ENCODE results near the gene ARL13A. TPM values are rescaled to one million over a fixed set of nuclear protein-coding genes. Genes with fewer than 3 reads are reported as not detected.

The ARL13A gene
- total and polyA plus RNA-seq, 12 donors, result not detected

DNA sequence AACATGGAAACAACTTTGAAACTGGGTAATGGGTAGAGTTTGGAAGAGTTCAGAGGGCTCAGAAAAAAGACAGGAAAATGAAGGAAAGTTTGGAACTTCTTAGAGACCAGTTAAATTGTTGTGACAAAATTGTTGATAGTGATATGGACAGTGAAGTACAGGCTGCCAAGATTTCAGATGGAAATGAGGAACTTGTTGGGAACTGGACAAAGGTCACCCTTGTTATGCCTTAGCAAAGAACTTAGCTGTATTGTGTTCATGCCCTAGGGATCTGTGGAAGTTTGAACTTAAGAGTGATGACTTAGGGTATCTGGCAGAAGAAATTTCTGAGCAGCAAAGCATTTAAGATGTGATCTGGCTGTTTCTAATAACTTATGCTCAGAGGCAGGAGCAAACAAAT, 5.1 kb upstream of the ARL13A start:
- DNase-seq (no peak), ATAC-seq (no peak)
- Histone ChIP-seq H3K4me3 (no peak overlapping the region), H3K36me3 (no peaks in the 10 kb centered on the region), H3K4me1 (no peaks in the 10 kb centered on the region), H3K27me3 (no peaks in the 10 kb centered on the region), H3K9me3 (peaks cover 0 to 6% (median 0%) of the 10 kb centered on the region in 11 donors), H3K27ac (no peak overlapping the region)
- TF ChIP-seq, protein P1, sequence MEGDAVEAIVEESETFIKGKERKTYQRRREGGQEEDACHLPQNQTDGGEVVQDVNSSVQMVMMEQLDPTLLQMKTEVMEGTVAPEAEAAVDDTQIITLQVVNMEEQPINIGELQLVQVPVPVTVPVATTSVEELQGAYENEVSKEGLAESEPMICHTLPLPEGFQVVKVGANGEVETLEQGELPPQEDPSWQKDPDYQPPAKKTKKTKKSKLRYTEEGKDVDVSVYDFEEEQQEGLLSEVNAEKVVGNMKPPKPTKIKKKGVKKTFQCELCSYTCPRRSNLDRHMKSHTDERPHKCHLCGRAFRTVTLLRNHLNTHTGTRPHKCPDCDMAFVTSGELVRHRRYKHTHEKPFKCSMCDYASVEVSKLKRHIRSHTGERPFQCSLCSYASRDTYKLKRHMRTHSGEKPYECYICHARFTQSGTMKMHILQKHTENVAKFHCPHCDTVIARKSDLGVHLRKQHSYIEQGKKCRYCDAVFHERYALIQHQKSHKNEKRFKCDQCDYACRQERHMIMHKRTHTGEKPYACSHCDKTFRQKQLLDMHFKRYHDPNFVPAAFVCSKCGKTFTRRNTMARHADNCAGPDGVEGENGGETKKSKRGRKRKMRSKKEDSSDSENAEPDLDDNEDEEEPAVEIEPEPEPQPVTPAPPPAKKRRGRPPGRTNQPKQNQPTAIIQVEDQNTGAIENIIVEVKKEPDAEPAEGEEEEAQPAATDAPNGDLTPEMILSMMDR (IDR thresholded peaks at IDR 0.05), result no peak
- intact Hi-C loops (cut with DNase I), result no loop called here

DNA sequence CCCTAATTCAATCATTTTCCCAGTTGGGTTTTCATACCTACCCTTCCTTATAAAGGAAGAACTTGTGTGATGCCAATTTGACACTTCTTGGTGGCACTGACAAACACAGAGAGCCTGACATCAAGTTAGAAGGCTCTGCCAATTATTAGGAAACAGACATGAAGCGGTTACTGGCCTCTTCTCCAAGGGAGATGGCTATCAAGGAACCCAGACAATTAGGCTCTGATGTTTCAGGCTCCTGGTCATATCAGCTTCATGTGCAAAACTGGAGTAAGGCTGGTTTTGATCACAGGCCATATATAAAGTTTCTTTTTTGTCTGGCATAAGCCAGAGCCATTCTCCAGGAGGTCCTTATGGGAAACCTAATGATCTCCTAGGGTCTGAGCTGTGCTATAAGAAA, 428 bp downstream of the ARL13A start:
- peaks cover 0 to 5% (median 0%) of the 10 kb centered on the region in 11 donors for H3K9me3 ChIP-seq
- no peak overlapping the region for H3K4me3 ChIP-seq
- TF ChIP-seq, protein P1 (IDR thresholded peaks at IDR 0.05), result no peak
- H3K27ac ChIP-seq, result no peak overlapping the region
- intact Hi-C loops (cut with DNase I), result no loop called here
- no peak for DNase-seq
- no peaks in the 10 kb centered on the region for H3K36me3 ChIP-seq
- H3K4me1 ChIP-seq, result no peaks in the 10 kb centered on the region
- 81 to 88% methylated on average over 1 of the region's 1 CpG for WGBS, 2 donors
- no peaks in the 10 kb centered on the region for H3K27me3 ChIP-seq
- ATAC-seq, result no peak

DNA sequence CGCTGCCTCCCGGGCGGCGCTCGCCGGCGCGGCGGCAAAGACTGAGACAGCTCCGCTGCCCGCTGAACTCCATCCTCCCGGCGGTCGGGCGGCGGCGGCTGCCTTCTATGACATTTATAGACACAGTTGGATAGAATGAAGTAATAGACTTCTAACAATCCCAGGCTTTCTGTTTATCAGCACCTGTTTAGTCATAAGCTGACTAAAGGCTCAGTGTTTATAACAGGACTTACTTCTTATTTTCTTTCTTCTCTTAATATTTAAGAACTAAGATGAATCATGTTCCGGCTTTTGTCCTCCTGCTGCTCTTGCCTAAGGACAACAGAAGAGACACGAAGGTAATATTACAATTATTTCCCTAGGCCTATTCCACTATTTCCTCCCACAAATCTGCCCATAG, 3.9 kb downstream of the ARL13A start:
- H3K9me3 ChIP-seq, result peaks cover 0 to 5% (median 0%) of the 10 kb centered on the region in 11 donors
- H3K36me3 ChIP-seq, result no peaks in the 10 kb centered on the region
- no peaks in the 10 kb centered on the region for H3K27me3 ChIP-seq
- DNase-seq, result no peak
- ATAC-seq, result no peak
- H3K27ac ChIP-seq, result no peak overlapping the region
- 98% methylated on average over 9 to 10 of the region's 19 CpGs for WGBS, 2 donors
- TF ChIP-seq, protein P1 (IDR thresholded peaks at IDR 0.05), result no peak
- H3K4me3 ChIP-seq, result no peak overlapping the region
- intact Hi-C loops (cut with DNase I), result no loop called here
- no peaks in the 10 kb centered on the region for H3K4me1 ChIP-seq

DNA sequence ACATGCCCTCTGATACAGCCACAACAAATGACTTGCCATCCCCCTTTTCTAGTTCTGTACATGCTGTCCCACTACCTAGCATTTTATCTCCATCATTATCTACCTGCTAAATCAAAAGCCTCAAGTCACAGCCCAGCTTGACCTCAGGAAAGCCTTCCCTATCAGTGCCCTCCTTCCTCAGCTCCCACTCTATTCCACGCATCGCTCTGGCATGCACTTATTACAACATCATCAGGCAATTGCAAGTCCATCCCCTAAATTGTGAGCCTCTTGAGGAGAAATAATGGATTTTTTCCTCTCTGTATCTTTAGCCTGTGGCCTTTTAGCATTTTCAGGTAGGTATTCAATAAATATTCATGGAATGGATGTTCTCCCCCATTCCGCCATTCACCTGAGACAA, 5.7 kb downstream of the ARL13A start:
- TF ChIP-seq, protein P1 (IDR thresholded peaks at IDR 0.05), result no peak
- peaks cover 0 to 5% (median 0%) of the 10 kb centered on the region in 11 donors for H3K9me3 ChIP-seq
- 97 to 98% methylated on average over 3 of the region's 3 CpGs for WGBS, 2 donors
- H3K27ac ChIP-seq, result no peak overlapping the region
- intact Hi-C loops (cut with DNase I), result no loop called here
- no peak for DNase-seq
- H3K27me3 ChIP-seq, result no peaks in the 10 kb centered on the region
- no peak for ATAC-seq
- H3K4me1 ChIP-seq, result no peaks in the 10 kb centered on the region
- no peak overlapping the region for H3K4me3 ChIP-seq
- no peaks in the 10 kb centered on the region for H3K36me3 ChIP-seq

All from heart right ventricle (tissue), 16 donors.